Stimulated activated CD4-positive, alpha-beta T cell treated with anti-CD3 and anti-CD28 coated beads, Interleukin-12 subunit alpha, Interleukin-12 subunit beta, amount 100 ng/mL, for 48 hours (primary cell): ENCODE results near the gene TCAF1.

Experiments used
- DNase-seq, 3 donors: peaks; one replicate each; pipeline ENCODE4 v3.0.0-alpha.2; 2020; ENCODE audit warnings: low read depth in 2 of 3, low spot score in 1 of 3

The TCAF1 gene

GRCh38 chr7:143901668-143902331, at the start of gene TCAF1:
Gene TCAF1 (minus strand): TSS chr7:143902176. CDS start chr7:143876608, 25,568 bp downstream.
- DNase-seq, result peak; percentile 80 to 92 (median 92)

- DNase-seq, result no peak
These were observed 46.8 kb upstream of the TCAF1 start for GRCh38 chr7:143948733-143949132.

- DNase-seq, result no peak
These were observed 45.1 kb upstream of the TCAF1 start for GRCh38 chr7:143947111-143947510.

- DNase-seq, result no peak
These were observed 43.4 kb upstream of the TCAF1 start for GRCh38 chr7:143945423-143945822.

- no peak for DNase-seq
These were observed 36.6 kb upstream of the TCAF1 start for GRCh38 chr7:143938379-143939243.

- DNase-seq, result no peak
These were observed 34.4 kb upstream of the TCAF1 start for GRCh38 chr7:143936087-143937009.

GRCh38 chr7:143934526-143935325, 32.8 kb upstream of the TCAF1 start, which contains the start of gene OR2F2:
Gene OR2F2 (plus strand): TSS chr7:143935233. CDS start chr7:143935233, 0 bp downstream.
- DNase-seq, result no peak

GRCh38 chr7:143931739-143932138, 29.8 kb upstream of the TCAF1 start:
- DNase-seq, result no peak

- peak in 1 of 3 donors; percentile 6 for DNase-seq
These were observed 27.4 kb upstream of the TCAF1 start for GRCh38 chr7:143929224-143929920.

- DNase-seq, result no peak
These were observed 22.9 kb upstream of the TCAF1 start for GRCh38 chr7:143924851-143925250.

- DNase-seq, result no peak
These were observed 13.1 kb upstream of the TCAF1 start for GRCh38 chr7:143914938-143915652.

GRCh38 chr7:143913945-143914615, 12.1 kb upstream of the TCAF1 start:
- DNase-seq, result no peak

- DNase-seq, result no peak
These were observed 8.7 kb upstream of the TCAF1 start for GRCh38 chr7:143910473-143911248.

- DNase-seq, result no peak
These were observed 7.9 kb upstream of the TCAF1 start for GRCh38 chr7:143909863-143910262.

GRCh38 chr7:143908120-143908519, 6.1 kb upstream of the TCAF1 start:
- DNase-seq, result no peak

- DNase-seq, result no peak
These were observed 4.9 kb upstream of the TCAF1 start for GRCh38 chr7:143906895-143907294.

GRCh38 chr7:143906151-143906550, 4.2 kb upstream of the TCAF1 start:
- DNase-seq, result no peak

- DNase-seq, result no peak
These were observed 3.5 kb upstream of the TCAF1 start for GRCh38 chr7:143905509-143905908.
